ENCODE results near the gene NAA80.

- TF ChIP-seq L3MBTL2 (conservative IDR thresholded peaks at IDR 0.05) = no peak
- TF ChIP-seq FOXA1 (IDR thresholded peaks at IDR 0.05) = no peak
- TF ChIP-seq HDGF (IDR thresholded peaks at IDR 0.05; ENCODE audit: borderline replicate concordance) = no peak
- TF ChIP-seq SP1 (IDR thresholded peaks at IDR 0.05) = no peak
- TF ChIP-seq FOXK2 (IDR thresholded peaks at IDR 0.05) = no peak
- TF ChIP-seq SUZ12 (IDR thresholded peaks at IDR 0.05) = no peak
- TF ChIP-seq BHLHE40 (IDR thresholded peaks at IDR 0.05; ENCODE audit: borderline replicate concordance) = no peak
- TF ChIP-seq FOXM1 (IDR thresholded peaks at IDR 0.05; ENCODE audit: borderline replicate concordance) = no peak
- TF ChIP-seq NFRKB (IDR thresholded peaks at IDR 0.05) = no peak
- TF ChIP-seq ZNF384 (IDR thresholded peaks at IDR 0.05) = no peak
- no peak for TF ChIP-seq CTBP1 (IDR thresholded peaks at IDR 0.05; ENCODE audit: borderline replicate concordance)
- TF ChIP-seq, protein P1, sequence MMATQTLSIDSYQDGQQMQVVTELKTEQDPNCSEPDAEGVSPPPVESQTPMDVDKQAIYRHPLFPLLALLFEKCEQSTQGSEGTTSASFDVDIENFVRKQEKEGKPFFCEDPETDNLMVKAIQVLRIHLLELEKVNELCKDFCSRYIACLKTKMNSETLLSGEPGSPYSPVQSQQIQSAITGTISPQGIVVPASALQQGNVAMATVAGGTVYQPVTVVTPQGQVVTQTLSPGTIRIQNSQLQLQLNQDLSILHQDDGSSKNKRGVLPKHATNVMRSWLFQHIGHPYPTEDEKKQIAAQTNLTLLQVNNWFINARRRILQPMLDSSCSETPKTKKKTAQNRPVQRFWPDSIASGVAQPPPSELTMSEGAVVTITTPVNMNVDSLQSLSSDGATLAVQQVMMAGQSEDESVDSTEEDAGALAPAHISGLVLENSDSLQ (IDR thresholded peaks at IDR 0.05) = no peak
Observed at GRCh38 chr3:50293079-50293801, 6.0 kb downstream of the NAA80 start.
